Measurements from ENCODE around the gene RFX7.
A peak's percentile ranks its signal among the peaks of the same experiment; 100 is the strongest.

The RFX7 gene

DNA sequence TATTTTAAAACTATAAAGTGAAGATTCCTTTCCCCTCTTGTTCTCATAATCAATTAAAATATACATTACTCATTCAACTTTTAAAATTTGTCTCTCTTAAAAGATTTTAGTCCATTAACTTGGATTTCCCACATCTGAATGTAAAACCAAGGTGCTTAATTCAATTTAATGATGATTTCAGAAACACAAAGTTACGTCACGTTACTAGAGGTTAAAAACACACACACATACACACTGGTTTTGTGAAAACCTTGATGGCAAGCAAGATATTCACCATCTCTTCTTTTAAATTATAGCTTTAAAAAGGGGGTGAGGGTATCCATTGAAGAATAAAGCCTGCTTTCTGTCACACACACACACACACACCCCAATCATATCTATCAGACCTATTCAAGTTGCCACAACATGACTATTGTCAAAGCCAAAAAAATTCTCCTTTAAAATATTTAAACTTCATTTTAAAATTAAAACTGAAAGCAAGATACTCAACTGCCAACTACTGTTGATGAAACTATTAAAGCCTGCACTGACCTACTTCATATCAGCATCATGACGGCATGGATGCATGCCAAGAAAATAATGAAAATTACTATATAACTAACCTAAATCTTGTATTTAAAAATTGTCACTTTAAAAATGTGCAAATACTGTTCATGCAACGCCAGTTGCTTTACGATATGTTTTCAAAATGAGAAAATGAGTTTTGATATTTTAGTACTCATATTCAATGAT is 2.1 kb downstream of the RFX7 start:
- no peak overlapping the region for H2BK15ac ChIP-seq (replicated peaks; ENCODE audit: low read depth)
- no peaks in the 10 kb centered on the region for H3K79me1 ChIP-seq (ENCODE audit: low read length)
- no CpG with 5 or more reads among the region's 5 CpGs for WGBS (ENCODE audit: extremely low coverage, insufficient coverage, low lambda C conversion rate)
- no peak overlapping the region for H3K4me3 ChIP-seq (ENCODE audit: low read length)
- no peak overlapping the region for H3K23ac ChIP-seq (ENCODE audit: low read length)
- no peak overlapping the region for H4K8ac ChIP-seq (ENCODE audit: low read depth, low read length)
- peak overlapping the region; percentile 40 for H3K56ac ChIP-seq (ENCODE audit: low read length)
- no peak overlapping the region for H2BK120ac ChIP-seq (ENCODE audit: low read depth, low read length)
- H3K4me1 ChIP-seq (ENCODE audit: control insufficient read depth, low read depth, low read length), result peaks cover 2% of the 10 kb centered on the region
- H3K36me3 ChIP-seq (ENCODE audit: control insufficient read depth, insufficient read depth, low read length), result no peaks in the 10 kb centered on the region
- no peak overlapping the region for H4K5ac ChIP-seq (ENCODE audit: low read length)
- no peak for DNase-seq
- H3K27me3 ChIP-seq (ENCODE audit: insufficient read depth, low read length, poor library complexity), result no peaks in the 10 kb centered on the region
- peaks cover 31% of the 10 kb centered on the region for H3K79me2 ChIP-seq (ENCODE audit: control insufficient read depth, insufficient read depth, low read length)
- peak overlapping the region; percentile 57 for H3K9ac ChIP-seq (ENCODE audit: low read length)
- H3K4ac ChIP-seq (ENCODE audit: low read depth, low read length), result no peak overlapping the region
- no peak overlapping the region for H3K27ac ChIP-seq (ENCODE audit: low read depth, low read length)
- H2BK5ac ChIP-seq (ENCODE audit: low read length), result no peak overlapping the region
- no peak overlapping the region for H3K4me2 ChIP-seq (ENCODE audit: low read length)
- H3K18ac ChIP-seq (ENCODE audit: low read length), result no peak overlapping the region
- H2AK5ac ChIP-seq (ENCODE audit: low read length), result no peak overlapping the region

DNA sequence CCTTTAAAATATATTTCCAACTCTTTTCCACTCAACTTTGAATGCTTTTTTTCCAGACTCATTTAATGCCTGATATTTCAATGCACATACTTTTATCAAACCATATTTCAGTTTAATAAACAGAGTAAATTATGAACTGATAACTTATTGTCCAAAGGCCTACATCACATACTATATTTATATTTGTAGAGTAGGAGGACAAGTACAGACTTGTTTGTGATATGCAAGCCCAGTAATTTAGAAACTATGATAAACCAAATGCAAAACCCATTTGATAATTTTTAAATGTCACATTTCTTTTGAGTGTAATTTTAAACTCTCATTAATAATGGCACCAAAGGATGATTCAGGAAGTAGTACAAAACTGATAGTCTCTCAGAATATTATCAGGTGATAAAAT is 3.3 kb downstream of the RFX7 start:
- Histone ChIP-seq H3K4me3 (ENCODE audit: low read length) (no peak overlapping the region), H3K27ac (ENCODE audit: low read depth, low read length) (no peak overlapping the region)

DNA sequence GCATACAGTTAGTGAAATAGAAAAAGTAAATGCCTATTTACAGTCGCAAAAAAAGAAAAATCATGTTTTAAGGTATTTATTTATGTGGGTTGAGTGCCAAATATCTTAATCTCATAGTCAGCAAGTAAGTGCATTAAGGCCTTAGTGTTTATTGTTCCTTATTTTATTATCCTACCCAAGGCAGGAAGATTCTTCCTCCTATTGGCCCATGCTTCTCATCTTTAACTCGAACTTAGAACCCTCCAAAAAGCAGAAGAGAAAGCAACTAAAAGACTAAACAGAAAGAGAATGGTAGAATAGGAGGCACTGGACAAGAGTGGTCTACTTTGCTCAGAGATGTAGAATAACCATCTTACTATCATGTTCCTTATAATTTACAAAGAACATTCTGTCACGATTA is 7.5 kb downstream of the RFX7 start:
- H3K4me1 ChIP-seq (ENCODE audit: control insufficient read depth, low read depth, low read length), result no peaks in the 10 kb centered on the region
- no peak overlapping the region for H4K5ac ChIP-seq (ENCODE audit: low read length)
- H2BK15ac ChIP-seq (replicated peaks; ENCODE audit: low read depth), result no peak overlapping the region
- no peak overlapping the region for H3K18ac ChIP-seq (ENCODE audit: low read length)
- H3K27me3 ChIP-seq (ENCODE audit: insufficient read depth, low read length, poor library complexity), result no peaks in the 10 kb centered on the region
- H2BK5ac ChIP-seq (ENCODE audit: low read length), result no peak overlapping the region
- no peak overlapping the region for H3K4me2 ChIP-seq (ENCODE audit: low read length)
- no peak overlapping the region for H3K56ac ChIP-seq (ENCODE audit: low read length)
- no peaks in the 10 kb centered on the region for H3K36me3 ChIP-seq (ENCODE audit: control insufficient read depth, insufficient read depth, low read length)
- no peak overlapping the region for H3K23ac ChIP-seq (ENCODE audit: low read length)
- H2AK5ac ChIP-seq (ENCODE audit: low read length), result no peak overlapping the region
- no peak for DNase-seq
- no peak overlapping the region for H4K8ac ChIP-seq (ENCODE audit: low read depth, low read length)
- no peak overlapping the region for H3K9ac ChIP-seq (ENCODE audit: low read length)
- no peak overlapping the region for H3K4me3 ChIP-seq (ENCODE audit: low read length)
- H2BK120ac ChIP-seq (ENCODE audit: low read depth, low read length), result no peak overlapping the region
- no peak overlapping the region for H3K4ac ChIP-seq (ENCODE audit: low read depth, low read length)
- WGBS (ENCODE audit: extremely low coverage, insufficient coverage, low lambda C conversion rate), result no CpG with 5 or more reads among the region's 3 CpGs
- H3K79me1 ChIP-seq (ENCODE audit: low read length), result no peaks in the 10 kb centered on the region
- no peak overlapping the region for H3K27ac ChIP-seq (ENCODE audit: low read depth, low read length)
- peaks cover 52% of the 10 kb centered on the region for H3K79me2 ChIP-seq (ENCODE audit: control insufficient read depth, insufficient read depth, low read length)

More for the DNA sequence above, 3.3 kb downstream of the RFX7 start:
- H3K18ac ChIP-seq (ENCODE audit: low read length), result no peak overlapping the region
- no peak overlapping the region for H2BK15ac ChIP-seq (replicated peaks; ENCODE audit: low read depth)
- no peaks in the 10 kb centered on the region for H3K79me1 ChIP-seq (ENCODE audit: low read length)
- no peak for DNase-seq
- H3K4me2 ChIP-seq (ENCODE audit: low read length), result no peak overlapping the region
- no peak overlapping the region for H3K56ac ChIP-seq (ENCODE audit: low read length)
- no peak overlapping the region for H4K5ac ChIP-seq (ENCODE audit: low read length)
- H2BK120ac ChIP-seq (ENCODE audit: low read depth, low read length), result no peak overlapping the region
- H2BK5ac ChIP-seq (ENCODE audit: low read length), result no peak overlapping the region
- no peak overlapping the region for H3K9ac ChIP-seq (ENCODE audit: low read length)
- no peak overlapping the region for H3K23ac ChIP-seq (ENCODE audit: low read length)
- H3K4me1 ChIP-seq (ENCODE audit: control insufficient read depth, low read depth, low read length), result peaks cover 2% of the 10 kb centered on the region
- H3K36me3 ChIP-seq (ENCODE audit: control insufficient read depth, insufficient read depth, low read length), result no peaks in the 10 kb centered on the region
- no peak overlapping the region for H4K8ac ChIP-seq (ENCODE audit: low read depth, low read length)
- no peak overlapping the region for H2AK5ac ChIP-seq (ENCODE audit: low read length)
- peaks cover 38% of the 10 kb centered on the region for H3K79me2 ChIP-seq (ENCODE audit: control insufficient read depth, insufficient read depth, low read length)
- no peak overlapping the region for H3K4ac ChIP-seq (ENCODE audit: low read depth, low read length)
- H3K27me3 ChIP-seq (ENCODE audit: insufficient read depth, low read length, poor library complexity), result no peaks in the 10 kb centered on the region

DNA sequence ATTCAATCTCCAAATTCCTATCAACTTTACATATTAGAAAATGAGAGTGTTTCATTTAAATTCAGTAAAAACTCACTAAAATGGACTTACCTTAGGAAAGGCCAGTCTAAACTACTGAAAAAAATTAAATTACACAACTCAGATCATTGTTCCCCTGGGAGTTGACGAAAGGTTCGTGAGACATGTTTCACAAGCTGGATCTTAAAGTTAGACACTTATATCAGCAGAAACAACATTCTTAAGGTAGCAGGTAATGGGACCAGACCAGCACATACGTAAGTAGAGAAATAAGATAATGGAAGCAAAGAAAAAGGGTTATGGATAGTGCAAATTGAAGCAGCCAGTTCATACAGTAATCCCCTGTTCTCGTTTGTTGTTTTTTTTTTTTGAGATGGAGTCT is 8.9 kb downstream of the RFX7 start:
- no peak overlapping the region for H3K27ac ChIP-seq (ENCODE audit: low read depth, low read length)
- H3K9ac ChIP-seq (ENCODE audit: low read length), result no peak overlapping the region
- no peak overlapping the region for H3K23ac ChIP-seq (ENCODE audit: low read length)
- H4K5ac ChIP-seq (ENCODE audit: low read length), result no peak overlapping the region
- no peak overlapping the region for H2AK5ac ChIP-seq (ENCODE audit: low read length)
- no peak overlapping the region for H3K4me2 ChIP-seq (ENCODE audit: low read length)
- H3K79me1 ChIP-seq (ENCODE audit: low read length), result no peaks in the 10 kb centered on the region
- no peak overlapping the region for H2BK15ac ChIP-seq (replicated peaks; ENCODE audit: low read depth)
- no peak overlapping the region for H3K4ac ChIP-seq (ENCODE audit: low read depth, low read length)
- no peaks in the 10 kb centered on the region for H3K4me1 ChIP-seq (ENCODE audit: control insufficient read depth, low read depth, low read length)
- DNase-seq, result no peak
- H4K8ac ChIP-seq (ENCODE audit: low read depth, low read length), result no peak overlapping the region
- no peak overlapping the region for H3K18ac ChIP-seq (ENCODE audit: low read length)
- no CpG with 5 or more reads among the region's 4 CpGs for WGBS (ENCODE audit: extremely low coverage, insufficient coverage, low lambda C conversion rate)
- H3K79me2 ChIP-seq (ENCODE audit: control insufficient read depth, insufficient read depth, low read length), result peaks cover 56% of the 10 kb centered on the region
- no peak overlapping the region for H2BK120ac ChIP-seq (ENCODE audit: low read depth, low read length)
- no peak overlapping the region for H3K56ac ChIP-seq (ENCODE audit: low read length)
- no peak overlapping the region for H2BK5ac ChIP-seq (ENCODE audit: low read length)
- no peak overlapping the region for H3K4me3 ChIP-seq (ENCODE audit: low read length)
- no peaks in the 10 kb centered on the region for H3K27me3 ChIP-seq (ENCODE audit: insufficient read depth, low read length, poor library complexity)
- H3K36me3 ChIP-seq (ENCODE audit: control insufficient read depth, insufficient read depth, low read length), result no peaks in the 10 kb centered on the region

DNA sequence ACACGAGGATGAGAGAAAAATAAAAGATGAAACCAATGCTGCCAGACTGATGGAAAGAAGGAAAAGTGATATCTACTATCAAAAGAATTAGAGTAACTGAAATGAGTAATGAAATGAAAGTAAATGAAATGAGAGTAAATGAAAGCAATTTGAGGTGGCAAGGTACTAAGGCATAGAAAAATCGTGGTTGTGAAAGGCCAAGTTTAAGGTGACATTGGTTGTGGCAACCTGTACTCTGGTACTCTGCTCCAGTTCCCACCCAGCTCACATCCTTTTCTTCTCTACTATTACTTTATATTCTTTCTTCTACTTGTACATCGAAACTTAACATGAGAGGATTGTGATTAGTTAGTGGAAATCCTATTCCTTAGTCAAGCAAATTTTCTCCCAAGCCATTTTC is 10.1 kb downstream of the RFX7 start:
- Histone ChIP-seq H4K5ac (ENCODE audit: low read length) (no peak overlapping the region), H3K27me3 (ENCODE audit: insufficient read depth, low read length, poor library complexity) (no peaks in the 10 kb centered on the region), H4K8ac (ENCODE audit: low read depth, low read length) (no peak overlapping the region), H3K4ac (ENCODE audit: low read depth, low read length) (no peak overlapping the region), H3K4me2 (ENCODE audit: low read length) (no peak overlapping the region), H3K79me2 (ENCODE audit: control insufficient read depth, insufficient read depth, low read length) (peaks cover 54% of the 10 kb centered on the region), H3K9ac (ENCODE audit: low read length) (no peak overlapping the region), H2BK120ac (ENCODE audit: low read depth, low read length) (no peak overlapping the region), H3K27ac (ENCODE audit: low read depth, low read length) (no peak overlapping the region), H3K18ac (ENCODE audit: low read length) (no peak overlapping the region), H3K56ac (ENCODE audit: low read length) (no peak overlapping the region), H3K23ac (ENCODE audit: low read length) (no peak overlapping the region), H2BK5ac (ENCODE audit: low read length) (no peak overlapping the region), H3K4me1 (ENCODE audit: control insufficient read depth, low read depth, low read length) (no peaks in the 10 kb centered on the region), H2BK15ac (replicated peaks; ENCODE audit: low read depth) (no peak overlapping the region), H3K79me1 (ENCODE audit: low read length) (no peaks in the 10 kb centered on the region), H3K4me3 (ENCODE audit: low read length) (no peak overlapping the region), H2AK5ac (ENCODE audit: low read length) (no peak overlapping the region), H3K36me3 (ENCODE audit: control insufficient read depth, insufficient read depth, low read length) (no peaks in the 10 kb centered on the region)
- 100% methylated on average over 1 of the region's 3 CpGs for WGBS (ENCODE audit: extremely low coverage, insufficient coverage, low lambda C conversion rate)
- no peak for DNase-seq

DNA sequence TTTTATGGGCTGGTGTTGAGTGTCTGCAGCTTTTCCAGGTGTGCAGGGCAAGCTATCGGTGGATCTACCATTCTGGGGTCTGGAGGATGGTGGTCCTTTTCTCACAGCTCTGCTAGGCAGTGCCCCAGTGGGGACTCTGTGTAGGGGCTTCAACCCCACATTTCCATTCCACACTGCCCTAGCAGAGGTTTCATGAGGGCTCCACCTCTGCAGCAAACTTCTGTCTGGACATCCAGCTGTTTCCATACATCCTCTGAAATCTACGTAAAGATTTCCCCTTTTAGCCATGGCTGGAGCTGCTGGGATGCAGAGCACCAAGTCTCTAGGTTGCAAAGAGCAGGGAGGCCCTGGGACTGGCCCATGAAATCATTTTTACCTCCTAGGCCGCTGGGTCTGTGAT is 11.6 kb downstream of the RFX7 start:
- peak; percentile 52 for DNase-seq
- H3K4ac ChIP-seq (ENCODE audit: low read depth, low read length), result no peak overlapping the region
- no peak overlapping the region for H3K9ac ChIP-seq (ENCODE audit: low read length)
- H4K8ac ChIP-seq (ENCODE audit: low read depth, low read length), result no peak overlapping the region
- no peak overlapping the region for H3K27ac ChIP-seq (ENCODE audit: low read depth, low read length)
- H3K4me1 ChIP-seq (ENCODE audit: control insufficient read depth, low read depth, low read length), result no peaks in the 10 kb centered on the region
- H3K27me3 ChIP-seq (ENCODE audit: insufficient read depth, low read length, poor library complexity), result no peaks in the 10 kb centered on the region
- H3K79me1 ChIP-seq (ENCODE audit: low read length), result no peaks in the 10 kb centered on the region
- no CpG with 5 or more reads among the region's 3 CpGs for whole genome bisulfite sequencing (ENCODE audit: extremely low coverage, insufficient coverage, low lambda C conversion rate)
- H4K5ac ChIP-seq (ENCODE audit: low read length), result no peak overlapping the region
- H3K4me2 ChIP-seq (ENCODE audit: low read length), result no peak overlapping the region
- no peak overlapping the region for H2AK5ac ChIP-seq (ENCODE audit: low read length)
- H3K4me3 ChIP-seq (ENCODE audit: low read length), result no peak overlapping the region
- no peaks in the 10 kb centered on the region for H3K36me3 ChIP-seq (ENCODE audit: control insufficient read depth, insufficient read depth, low read length)
- H2BK15ac ChIP-seq (replicated peaks; ENCODE audit: low read depth), result no peak overlapping the region
- H3K79me2 ChIP-seq (ENCODE audit: control insufficient read depth, insufficient read depth, low read length), result peaks cover 48% of the 10 kb centered on the region
- no peak overlapping the region for H2BK120ac ChIP-seq (ENCODE audit: low read depth, low read length)
- H3K18ac ChIP-seq (ENCODE audit: low read length), result no peak overlapping the region
- H2BK5ac ChIP-seq (ENCODE audit: low read length), result no peak overlapping the region
- H3K23ac ChIP-seq (ENCODE audit: low read length), result no peak overlapping the region
- no peak overlapping the region for H3K56ac ChIP-seq (ENCODE audit: low read length)
